OCI-LY1 (cell line): Measurements from ENCODE around the gene ARIH1.

Source experiments
- H2AFZ ChIP-seq: fragments of 200-600 bp; sonication (generic), shearing (Covaris generic); 2 replicates; pipeline ENCODE4 v1.6.0; 2014; ENCODE audit warnings: antibody characterized with exemption, mild to moderate bottlenecking, low read length
- H3F3A ChIP-seq: fragments of 200-600 bp; sonication (generic), shearing (Covaris generic); 2 replicates; pipeline ENCODE4 v1.6.0; 2014; ENCODE audit warnings: mild to moderate bottlenecking, antibody characterized with exemption, low read length, moderate library complexity; ENCODE audit not compliant: insufficient read depth
- H3K27ac ChIP-seq: fragments of 200-600 bp; sonication (generic); 2 replicates; pipeline ENCODE4 v1.5.1; 2014; ENCODE audit warnings: low read length, mixed run types, mild to moderate bottlenecking, low read depth; ENCODE audit not compliant: poor library complexity, severe bottlenecking
- H3K27me3 ChIP-seq: fragments of 200-600 bp; sonication (generic); 2 replicates; pipeline ENCODE4 v1.6.0; 2014; ENCODE audit warnings: antibody characterized with exemption, mild to moderate bottlenecking, low read length, moderate library complexity; ENCODE audit not compliant: insufficient read depth
- H3K36me3 ChIP-seq: fragments of 200-600 bp; sonication (generic); 2 replicates; pipeline ENCODE4 v1.6.1; 2014; ENCODE audit warnings: mild to moderate bottlenecking, antibody characterized with exemption, low read length, moderate library complexity, mixed read lengths; ENCODE audit not compliant: insufficient read depth
- H3K4me1 ChIP-seq: fragments of 200-600 bp; sonication (generic); 2 replicates; pipeline ENCODE4 v1.5.1; 2014; ENCODE audit warnings: mild to moderate bottlenecking, low read length, moderate library complexity; ENCODE audit not compliant: insufficient read depth, severe bottlenecking
- H3K4me2 ChIP-seq: fragments of 200-600 bp; sonication (generic), shearing (Covaris generic); 2 replicates; pipeline ENCODE4 v1.6.1; 2014; ENCODE audit warnings: low read length
- H3K4me3 ChIP-seq: fragments of 200-600 bp; sonication (generic); 2 replicates; pipeline ENCODE4 v1.5.1; 2014; ENCODE audit warnings: low read length, low read depth, mild to moderate bottlenecking, mixed read lengths; ENCODE audit not compliant: poor library complexity, severe bottlenecking
- H3K79me2 ChIP-seq: fragments of 200-600 bp; shearing (Covaris generic); 2 replicates; pipeline ENCODE4 v1.6.1; 2016; ENCODE audit warnings: mixed run types, low read length, mixed read lengths; ENCODE audit not compliant: insufficient read depth
- H3K9ac ChIP-seq: fragments of 200-600 bp; sonication (generic), shearing (Covaris generic); 2 replicates; pipeline ENCODE4 v1.6.1; 2014; ENCODE audit warnings: mild to moderate bottlenecking, low read length, mixed read lengths
- H3K9me2 ChIP-seq: fragments of 200-600 bp; sonication (generic), shearing (Covaris generic); 2 replicates; pipeline ENCODE4 v1.6.1; 2014; ENCODE audit warnings: low read depth, mild to moderate bottlenecking, low read length, mixed read lengths
- H3K9me3 ChIP-seq: fragments of 200-600 bp; shearing (Covaris generic); 2 replicates; pipeline ENCODE4 v1.6.1; 2014; ENCODE audit warnings: low read length, mixed read lengths
- H4K20me1 ChIP-seq: fragments of 200-600 bp; sonication (generic), shearing (Covaris generic); 2 replicates; pipeline ENCODE4 v1.6.0; 2016; ENCODE audit warnings: mild to moderate bottlenecking, low read length; ENCODE audit not compliant: insufficient read depth
- CTCF ChIP-seq: fragments of 200-600 bp; sonication (generic), shearing (Covaris generic); IDR thresholded peaks from 2 replicates; pipeline ENCODE4 v1.5.1; 2017; ENCODE audit warnings: mild to moderate bottlenecking, antibody characterized with exemption, low read length, moderate library complexity, mixed read lengths
- EZH2 ChIP-seq: fragments of 200-600 bp; sonication (generic), shearing (Covaris generic); IDR thresholded peaks from 2 replicates; pipeline ENCODE4 v1.8.0; 2017; ENCODE audit warnings: borderline replicate concordance, mixed run types, mild to moderate bottlenecking, antibody characterized with exemption, low read length, moderate library complexity, mixed read lengths

ARIH1 gene

GRCh38 chr15:72445426-72445825 lies 28.7 kb upstream of the ARIH1 start:
- TF ChIP-seq EZH2, result no peak
- TF ChIP-seq CTCF, result no peak
- H2AFZ ChIP-seq, result no peak overlapping the region
- H3K9ac ChIP-seq, result no peak overlapping the region
- H4K20me1 ChIP-seq, result no peaks in the 10 kb centered on the region
- H3K4me1 ChIP-seq, result no peaks in the 10 kb centered on the region
- H3K36me3 ChIP-seq, result no peaks in the 10 kb centered on the region
- no peaks in the 10 kb centered on the region for H3F3A ChIP-seq
- H3K27me3 ChIP-seq, result no peaks in the 10 kb centered on the region
- H3K79me2 ChIP-seq, result no peaks in the 10 kb centered on the region
- H3K9me2 ChIP-seq, result no peaks in the 10 kb centered on the region
- H3K4me3 ChIP-seq, result no peak overlapping the region
- H3K4me2 ChIP-seq, result no peak overlapping the region
- H3K27ac ChIP-seq, result no peak overlapping the region
- H3K9me3 ChIP-seq, result 0 out of 2 replicates have a peak, but pooled peaks cover 2% of the 10 kb centered on the region

GRCh38 chr15:72450805-72451204 lies 23.3 kb upstream of the ARIH1 start:
- H3K27ac ChIP-seq, result no peak overlapping the region
- H2AFZ ChIP-seq, result no peak overlapping the region
- no peaks in the 10 kb centered on the region; the same call in 1 of the 2 replicates for H3K27me3 ChIP-seq
- no peak overlapping the region for H3K4me3 ChIP-seq
- H3K9me2 ChIP-seq, result no peaks in the 10 kb centered on the region
- no peaks in the 10 kb centered on the region for H3K79me2 ChIP-seq
- H3K36me3 ChIP-seq, result no peaks in the 10 kb centered on the region
- H3K4me1 ChIP-seq, result no peaks in the 10 kb centered on the region
- H3F3A ChIP-seq, result no peaks in the 10 kb centered on the region
- H3K9ac ChIP-seq, result no peak overlapping the region
- H3K9me3 ChIP-seq, result no peaks in the 10 kb centered on the region
- H4K20me1 ChIP-seq, result no peaks in the 10 kb centered on the region
- H3K4me2 ChIP-seq, result no peak overlapping the region
- TF ChIP-seq CTCF, result no peak
- no peak for TF ChIP-seq EZH2

- Histone ChIP-seq H3K4me2 (no peak overlapping the region), H3K4me3 (no peak overlapping the region), H3F3A (no peaks in the 10 kb centered on the region), H3K4me1 (no peaks in the 10 kb centered on the region), H2AFZ (no peak overlapping the region), H3K79me2 (no peaks in the 10 kb centered on the region), H3K9ac (no peak overlapping the region), H4K20me1 (no peaks in the 10 kb centered on the region), H3K27me3 (no peaks in the 10 kb centered on the region; the same call in 1 of the 2 replicates), H3K9me2 (no peaks in the 10 kb centered on the region), H3K36me3 (no peaks in the 10 kb centered on the region), H3K27ac (no peak overlapping the region), H3K9me3 (no peaks in the 10 kb centered on the region)
- TF ChIP-seq EZH2 (no peak), CTCF (no peak)
Measured at GRCh38 chr15:72451224-72451623, 22.9 kb upstream of the ARIH1 start.
